Measurements from ENCODE around the gene CDH12.
"Not testable (repeated sequence)": the region's sequence is repeated elsewhere in the genome, so short reads cannot be mapped to it uniquely, and the experiment has no call there.

Gene CDH12

DNA sequence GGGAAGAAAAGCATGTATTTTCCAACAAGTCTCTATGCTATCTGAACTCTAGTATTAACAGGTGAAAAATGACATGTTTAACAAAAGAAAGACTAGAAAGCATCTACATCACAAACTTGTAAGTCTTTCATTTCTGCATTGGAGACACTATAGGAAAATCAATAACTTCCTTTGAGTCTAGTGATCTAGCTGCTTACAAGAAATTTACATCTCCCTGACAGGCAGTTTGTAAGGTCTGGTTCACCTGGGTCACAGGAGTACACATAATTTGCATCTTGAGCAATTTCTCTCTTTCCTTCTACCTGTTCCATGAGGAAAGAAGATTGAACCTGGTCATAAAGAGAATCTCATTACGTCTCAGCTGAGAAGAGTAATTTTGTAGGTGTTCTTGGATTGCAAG, 696.2 kb downstream of the CDH12 start:
- H2AK5ac ChIP-seq (ENCODE audit: low read length); H3K27ac ChIP-seq (ENCODE audit: low read depth, low read length); H3K36me3 ChIP-seq (ENCODE audit: control insufficient read depth in 1 of 2, insufficient read depth in 2 of 2, low read length in 2 of 2); H3K4me1 ChIP-seq (ENCODE audit: control insufficient read depth in 1 of 2, insufficient read depth in 2 of 2, low read length in 2 of 2); H4K12ac ChIP-seq (ENCODE audit: low read depth, low read length); H3K9ac ChIP-seq (ENCODE audit: low read length); H3K79me1 ChIP-seq (ENCODE audit: low read length); H4K8ac ChIP-seq (ENCODE audit: low read depth, low read length); H3K4me3 ChIP-seq (ENCODE audit: low read depth, low read length); H4K91ac ChIP-seq (ENCODE audit: low read depth, low read length); H3K27me3 ChIP-seq (ENCODE audit: insufficient read depth, low read length); H3K79me2 ChIP-seq (ENCODE audit: control insufficient read depth, insufficient read depth, low read length, poor library complexity); H3K23ac ChIP-seq (ENCODE audit: low read length); H2BK5ac ChIP-seq (ENCODE audit: low read depth, low read length, poor library complexity); H3K18ac ChIP-seq (ENCODE audit: low read length); H3K14ac ChIP-seq (ENCODE audit: low read length); H3K4me2 ChIP-seq (ENCODE audit: low read length); DNase-seq; H3K4ac ChIP-seq (ENCODE audit: low read depth, low read length); H3K9me3 ChIP-seq (ENCODE audit: insufficient read depth, low read depth, low read length); H2BK12ac ChIP-seq (ENCODE audit: low read length); H2AFZ ChIP-seq (ENCODE audit: insufficient read depth, low read length, poor library complexity); H2BK120ac ChIP-seq (ENCODE audit: insufficient read depth, low read length, poor library complexity): not testable (repeated sequence)
- no CpG with 5 or more reads among the region's 1 CpG for WGBS (ENCODE audit: extremely low coverage, insufficient coverage, insufficient read length)

DNA sequence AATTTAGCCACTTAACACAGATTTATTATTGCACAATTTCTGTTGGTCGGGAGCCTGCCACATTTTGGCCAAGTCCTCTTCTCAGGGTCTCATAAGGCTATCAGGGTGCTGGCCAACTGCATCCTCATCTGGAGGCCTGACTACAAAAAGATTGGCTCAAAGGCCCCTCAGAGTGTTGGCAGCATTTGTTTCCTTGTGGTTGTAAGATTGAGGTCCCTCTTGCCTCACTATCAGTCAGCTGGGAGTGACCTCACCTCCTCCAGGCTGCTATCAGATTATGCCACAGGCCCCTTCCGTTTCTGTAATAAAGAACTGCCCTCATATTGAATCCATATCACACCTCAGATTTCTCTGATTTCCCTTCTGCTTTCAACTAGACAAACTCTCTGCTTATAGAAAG, 698.4 kb downstream of the CDH12 start:
- H3K79me2 ChIP-seq (ENCODE audit: control insufficient read depth, insufficient read depth, low read length, poor library complexity); H3K18ac ChIP-seq (ENCODE audit: low read length); H4K12ac ChIP-seq (ENCODE audit: low read depth, low read length); H4K91ac ChIP-seq (ENCODE audit: low read depth, low read length); H3K4me1 ChIP-seq (ENCODE audit: control insufficient read depth in 1 of 2, insufficient read depth in 2 of 2, low read length in 2 of 2); H2BK5ac ChIP-seq (ENCODE audit: low read depth, low read length, poor library complexity); H3K79me1 ChIP-seq (ENCODE audit: low read length); H3K9ac ChIP-seq (ENCODE audit: low read length); H3K14ac ChIP-seq (ENCODE audit: low read length); H3K4me2 ChIP-seq (ENCODE audit: low read length); H3K27ac ChIP-seq (ENCODE audit: low read depth, low read length); H4K8ac ChIP-seq (ENCODE audit: low read depth, low read length); H2BK120ac ChIP-seq (ENCODE audit: insufficient read depth, low read length, poor library complexity); DNase-seq; H2AFZ ChIP-seq (ENCODE audit: insufficient read depth, low read length, poor library complexity); H3K4ac ChIP-seq (ENCODE audit: low read depth, low read length); H2AK5ac ChIP-seq (ENCODE audit: low read length); H3K36me3 ChIP-seq (ENCODE audit: control insufficient read depth in 1 of 2, insufficient read depth in 2 of 2, low read length in 2 of 2); H3K23ac ChIP-seq (ENCODE audit: low read length); H3K9me3 ChIP-seq (ENCODE audit: insufficient read depth, low read depth, low read length); H3K27me3 ChIP-seq (ENCODE audit: insufficient read depth, low read length); H3K4me3 ChIP-seq (ENCODE audit: low read depth, low read length); H2BK12ac ChIP-seq (ENCODE audit: low read length): not testable (repeated sequence)
- WGBS (ENCODE audit: extremely low coverage, insufficient coverage, insufficient read length) = no CpG with 5 or more reads among the region's 2 CpGs

DNA sequence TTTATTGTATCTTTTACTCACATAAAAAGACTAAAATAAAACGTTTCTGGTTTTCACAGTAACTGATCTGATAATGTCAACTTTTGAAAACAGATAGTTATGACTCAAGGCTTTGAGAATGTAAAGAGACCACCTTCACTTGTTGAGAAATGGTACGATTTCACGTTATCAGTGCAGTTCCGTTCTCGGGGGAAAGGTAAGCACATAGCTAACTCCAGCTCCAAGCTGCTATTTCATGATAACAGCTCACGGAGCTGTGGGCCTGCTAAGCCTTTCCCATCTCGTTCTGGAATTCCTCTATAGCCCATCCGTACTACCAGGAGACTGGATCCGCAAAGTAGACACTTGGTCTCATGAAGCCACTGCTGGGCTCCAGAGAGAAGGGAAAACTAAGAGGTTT, 701.3 kb downstream of the CDH12 start:
- not testable (repeated sequence) for H3K4me1 ChIP-seq (ENCODE audit: control insufficient read depth in 1 of 2, insufficient read depth in 2 of 2, low read length in 2 of 2)

DNA sequence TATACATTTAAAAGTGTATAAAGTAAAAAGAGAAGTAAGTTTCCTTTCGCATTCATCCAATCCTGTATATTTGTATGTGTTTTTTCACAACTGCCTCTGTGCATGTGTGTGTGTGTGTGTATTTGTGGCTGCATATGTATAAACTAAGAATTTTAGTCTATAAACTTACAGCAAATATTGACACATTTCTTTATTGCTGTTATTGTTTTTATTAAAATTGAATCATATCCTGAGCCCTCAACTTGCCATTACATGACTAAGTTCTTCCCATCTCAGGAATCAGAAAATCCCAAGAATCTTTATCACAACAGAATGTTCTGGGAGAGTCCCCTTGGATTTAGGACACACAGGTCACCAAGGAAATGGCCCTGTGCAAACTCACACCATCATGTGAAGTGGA, 712.7 kb downstream of the CDH12 start:
- H3K36me3 ChIP-seq (ENCODE audit: control insufficient read depth in 1 of 2, insufficient read depth in 2 of 2, low read length in 2 of 2); H3K18ac ChIP-seq (ENCODE audit: low read length): not testable (repeated sequence)
- no CpG with 5 or more reads among the region's 1 CpG for WGBS (ENCODE audit: extremely low coverage, insufficient coverage, insufficient read length)

More for the DNA sequence above, 701.3 kb downstream of the CDH12 start:
- H3K23ac ChIP-seq (ENCODE audit: low read length); H2BK5ac ChIP-seq (ENCODE audit: low read depth, low read length, poor library complexity); H3K9ac ChIP-seq (ENCODE audit: low read length); H3K4ac ChIP-seq (ENCODE audit: low read depth, low read length); H3K9me3 ChIP-seq (ENCODE audit: insufficient read depth, low read depth, low read length); DNase-seq; H3K79me1 ChIP-seq (ENCODE audit: low read length); H3K36me3 ChIP-seq (ENCODE audit: control insufficient read depth in 1 of 2, insufficient read depth in 2 of 2, low read length in 2 of 2); H4K8ac ChIP-seq (ENCODE audit: low read depth, low read length); H4K12ac ChIP-seq (ENCODE audit: low read depth, low read length); H3K79me2 ChIP-seq (ENCODE audit: control insufficient read depth, insufficient read depth, low read length, poor library complexity); H2AFZ ChIP-seq (ENCODE audit: insufficient read depth, low read length, poor library complexity); H3K4me2 ChIP-seq (ENCODE audit: low read length); H3K4me3 ChIP-seq (ENCODE audit: low read depth, low read length); H3K18ac ChIP-seq (ENCODE audit: low read length); H2BK12ac ChIP-seq (ENCODE audit: low read length); H3K27ac ChIP-seq (ENCODE audit: low read depth, low read length); H3K27me3 ChIP-seq (ENCODE audit: insufficient read depth, low read length); H3K14ac ChIP-seq (ENCODE audit: low read length); H2AK5ac ChIP-seq (ENCODE audit: low read length); H2BK120ac ChIP-seq (ENCODE audit: insufficient read depth, low read length, poor library complexity); H4K91ac ChIP-seq (ENCODE audit: low read depth, low read length): not testable (repeated sequence)
- no CpG with 5 or more reads among the region's 9 CpGs for WGBS (ENCODE audit: extremely low coverage, insufficient coverage, insufficient read length)

More for the DNA sequence above, 712.7 kb downstream of the CDH12 start:
- H4K12ac ChIP-seq (ENCODE audit: low read depth, low read length); H2AFZ ChIP-seq (ENCODE audit: insufficient read depth, low read length, poor library complexity); H3K27me3 ChIP-seq (ENCODE audit: insufficient read depth, low read length); H3K23ac ChIP-seq (ENCODE audit: low read length); H4K91ac ChIP-seq (ENCODE audit: low read depth, low read length); H2AK5ac ChIP-seq (ENCODE audit: low read length); H3K4ac ChIP-seq (ENCODE audit: low read depth, low read length); DNase-seq; H3K79me2 ChIP-seq (ENCODE audit: control insufficient read depth, insufficient read depth, low read length, poor library complexity); H4K8ac ChIP-seq (ENCODE audit: low read depth, low read length); H3K14ac ChIP-seq (ENCODE audit: low read length); H3K4me2 ChIP-seq (ENCODE audit: low read length); H2BK12ac ChIP-seq (ENCODE audit: low read length); H3K4me1 ChIP-seq (ENCODE audit: control insufficient read depth in 1 of 2, insufficient read depth in 2 of 2, low read length in 2 of 2); H2BK5ac ChIP-seq (ENCODE audit: low read depth, low read length, poor library complexity); H3K9me3 ChIP-seq (ENCODE audit: insufficient read depth, low read depth, low read length); H3K4me3 ChIP-seq (ENCODE audit: low read depth, low read length); H3K27ac ChIP-seq (ENCODE audit: low read depth, low read length); H2BK120ac ChIP-seq (ENCODE audit: insufficient read depth, low read length, poor library complexity); H3K9ac ChIP-seq (ENCODE audit: low read length); H3K79me1 ChIP-seq (ENCODE audit: low read length): not testable (repeated sequence)

Measured in trophoblast cell (in vitro differentiated cells and primary cell).